AG04450 (cell line): ENCODE data around the gene BIRC7. TPM values are rescaled to one million over a fixed set of nuclear protein-coding genes. Genes with fewer than 3 reads are reported as not detected.

ENCODE experiments used
- CTCF ChIA-PET: fragments of 300-600, 350-600 bp; formaldehyde crosslinking; extraction: SDS; loops from one replicate; lab custom pipeline; 2022; ENCODE audit warnings: antibody characterized with exemption, inconsistent platforms; lab: Charles Lee
- POLR2A ChIA-PET: fragments of 350-600 bp; formaldehyde crosslinking; extraction: SDS; loops from one replicate; lab custom pipeline; 2021; ENCODE audit warnings: antibody characterized with exemption, inconsistent platforms; lab: Yijun Ruan, JAX
- DNase-seq: peaks from one replicate; pipeline ENCODE4 v3.0.0-alpha.2; 2011; ENCODE audit warnings: low read depth, low spot score
- H3K27ac ChIP-seq: one replicate; pipeline ENCODE4 v1.5.1; 2012; ENCODE audit warnings: low read depth, low read length, control low read depth
- H3K27me3 ChIP-seq: one replicate; pipeline ENCODE4 v1.6.0; 2012; ENCODE audit warnings: low read length; ENCODE audit not compliant: control insufficient read depth, insufficient read depth
- H3K4me3 ChIP-seq: 2 replicates; pipeline ENCODE4 v1.5.1; 2011; ENCODE audit warnings: mild to moderate bottlenecking, low read depth, low read length, control low read depth
- H3K9me3 ChIP-seq: 2 replicates; pipeline ENCODE4 v1.5.1; 2012; ENCODE audit warnings: low read length; ENCODE audit not compliant: control insufficient read depth, insufficient read depth
- polyA plus RNA-seq: library from polyadenylated mRNA; depleted of rRNA; stranded (reverse); fragments of >200 nt; gene quantifications from 2 replicates; pipeline ENCODE4 v1.2.3, GENCODE V29; 2011
- TF ChIP-seq, protein P1 (sequence below): IDR thresholded peaks from 2 replicates; pipeline ENCODE4 v1.5.1; 2011; ENCODE audit warnings: low read depth, low read length, control low read depth, inconsistent platforms

The BIRC7 gene
- polyA plus RNA-seq, 1 experiment, result not detected

DNA sequence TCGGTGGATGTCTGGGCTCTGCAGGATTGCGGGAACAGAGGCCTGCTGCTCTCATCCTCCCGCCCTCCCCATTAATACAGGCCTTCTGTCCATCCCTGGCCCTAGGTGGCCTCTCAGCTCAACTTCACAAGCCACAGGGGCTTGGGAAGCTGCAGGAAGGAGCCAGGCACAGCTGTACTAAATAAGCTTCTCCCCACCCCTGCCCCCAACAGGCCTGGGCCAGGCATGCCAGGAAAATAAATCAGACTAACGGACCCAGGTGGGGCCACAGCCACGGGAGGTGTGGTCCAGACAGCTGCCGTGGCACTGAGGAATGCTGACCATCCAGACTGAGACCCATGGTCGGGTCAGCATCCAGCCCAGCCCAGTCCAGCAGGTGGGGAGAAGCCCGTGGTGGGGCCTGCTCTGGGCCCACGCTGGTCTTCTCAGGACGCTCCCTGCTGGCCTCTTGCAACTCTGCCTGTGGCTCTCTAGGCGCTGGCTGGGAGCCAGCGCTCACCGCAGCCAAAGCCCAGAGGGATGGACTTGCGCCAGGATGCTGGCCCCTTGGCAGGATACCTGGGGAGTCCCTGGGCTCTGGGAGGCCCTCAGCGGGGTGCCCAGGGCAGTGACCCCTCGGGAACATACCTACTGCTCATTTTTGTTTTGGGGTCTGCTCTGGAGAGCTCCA, 11.2 kb upstream of the BIRC7 start:
- H3K9me3 ChIP-seq, result no peaks in the 10 kb centered on the region
- no peak overlapping the region for H3K27ac ChIP-seq
- CTCF ChIA-PET, result interaction anchor here (0.9 to 3.9 kb wide), 23 partner anchors 10 to 325 kb away, joined by 3 to 59 read pairs (median 8); partner anchors contain the start of genes ARFGAP1, BIRC7 and YTHDF1
- H3K4me3 ChIP-seq, result no peak overlapping the region
- no peak for DNase-seq
- POLR2A ChIA-PET, result interaction anchor here (2.1 kb wide), 1 partner anchor 48 kb away, joined by 9 read pairs; the partner anchor contains the start of gene ARFGAP1
- TF ChIP-seq, protein P1, sequence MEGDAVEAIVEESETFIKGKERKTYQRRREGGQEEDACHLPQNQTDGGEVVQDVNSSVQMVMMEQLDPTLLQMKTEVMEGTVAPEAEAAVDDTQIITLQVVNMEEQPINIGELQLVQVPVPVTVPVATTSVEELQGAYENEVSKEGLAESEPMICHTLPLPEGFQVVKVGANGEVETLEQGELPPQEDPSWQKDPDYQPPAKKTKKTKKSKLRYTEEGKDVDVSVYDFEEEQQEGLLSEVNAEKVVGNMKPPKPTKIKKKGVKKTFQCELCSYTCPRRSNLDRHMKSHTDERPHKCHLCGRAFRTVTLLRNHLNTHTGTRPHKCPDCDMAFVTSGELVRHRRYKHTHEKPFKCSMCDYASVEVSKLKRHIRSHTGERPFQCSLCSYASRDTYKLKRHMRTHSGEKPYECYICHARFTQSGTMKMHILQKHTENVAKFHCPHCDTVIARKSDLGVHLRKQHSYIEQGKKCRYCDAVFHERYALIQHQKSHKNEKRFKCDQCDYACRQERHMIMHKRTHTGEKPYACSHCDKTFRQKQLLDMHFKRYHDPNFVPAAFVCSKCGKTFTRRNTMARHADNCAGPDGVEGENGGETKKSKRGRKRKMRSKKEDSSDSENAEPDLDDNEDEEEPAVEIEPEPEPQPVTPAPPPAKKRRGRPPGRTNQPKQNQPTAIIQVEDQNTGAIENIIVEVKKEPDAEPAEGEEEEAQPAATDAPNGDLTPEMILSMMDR, result peak; percentile 48
- peaks cover 22% of the 10 kb centered on the region for H3K27me3 ChIP-seq

DNA sequence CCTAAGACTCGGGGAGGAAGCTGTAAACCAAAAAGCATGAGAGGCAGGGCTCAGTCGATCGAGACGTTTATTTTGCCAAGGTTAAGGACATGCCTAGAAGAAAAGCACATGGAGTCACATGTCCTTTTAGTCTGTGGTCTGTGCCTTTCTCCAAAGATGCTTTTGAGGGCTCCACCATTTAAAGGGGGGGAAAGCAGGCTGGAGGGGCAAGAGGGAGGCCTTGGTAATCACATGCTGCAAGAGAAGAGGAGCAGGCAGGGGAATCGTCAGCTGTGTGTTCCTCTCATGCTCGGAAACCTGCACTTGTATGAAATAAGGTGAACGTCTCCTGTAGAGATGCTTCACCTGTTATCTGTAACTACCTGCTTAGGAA, 10.6 kb upstream of the BIRC7 start:
- no peaks in the 10 kb centered on the region for H3K9me3 ChIP-seq
- POLR2A ChIA-PET, result no interaction called here
- no peak overlapping the region for H3K27ac ChIP-seq
- TF ChIP-seq, protein P1, result no peak
- no peak overlapping the region for H3K4me3 ChIP-seq
- CTCF ChIA-PET, result interaction anchor here (0.6 to 3.9 kb wide), 8 partner anchors 10 to 157 kb away, joined by 3 to 59 read pairs (median 20); partner anchors contain the start of genes BIRC7 and YTHDF1
- H3K27me3 ChIP-seq, result peaks cover 20% of the 10 kb centered on the region
- no peak for DNase-seq

DNA sequence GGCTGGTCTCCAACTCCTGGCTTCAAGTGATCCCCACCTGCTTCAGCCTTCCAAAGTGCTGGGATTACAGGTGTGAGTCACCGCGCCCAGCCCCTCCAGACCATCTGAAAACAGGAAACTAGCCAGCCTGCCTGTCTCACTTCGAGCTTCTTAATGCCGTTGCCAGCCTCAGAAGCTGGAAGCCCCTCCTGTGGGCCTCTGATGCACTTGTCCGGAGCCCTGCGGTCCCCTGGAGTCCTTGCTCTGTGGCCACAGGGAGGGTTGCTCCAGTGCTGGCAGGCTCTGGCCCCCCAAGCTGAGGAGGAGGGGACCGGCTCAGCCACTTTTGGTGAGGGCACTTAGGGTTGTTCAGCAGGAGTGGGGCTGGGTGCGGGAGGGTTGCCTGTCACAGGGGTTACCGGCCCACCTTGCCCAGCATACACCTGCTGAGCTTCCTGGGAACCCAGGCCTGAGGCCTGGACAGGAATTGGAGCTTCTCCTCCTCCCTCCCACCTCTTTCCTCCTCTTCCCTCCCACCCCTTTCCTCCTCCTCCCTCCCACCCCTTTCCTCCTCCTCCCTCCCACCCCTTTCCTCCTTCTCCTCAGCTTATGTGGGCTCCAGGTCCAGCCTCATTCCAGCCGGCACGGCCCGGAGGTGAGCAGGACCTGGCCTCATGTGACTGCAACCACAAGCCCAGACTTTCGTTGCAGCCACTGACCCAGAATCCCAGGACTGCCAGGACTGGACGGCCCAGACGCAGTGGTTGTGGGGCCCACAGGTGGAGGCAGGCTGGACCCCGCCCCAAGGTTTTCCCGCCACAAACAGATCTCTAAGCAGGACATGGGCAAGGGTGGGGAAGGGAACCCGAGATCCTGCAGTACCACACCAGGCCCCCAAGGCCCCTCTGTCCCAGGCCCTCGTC, 9.4 kb upstream of the BIRC7 start:
- peaks cover 10% of the 10 kb centered on the region for H3K27me3 ChIP-seq
- no peak overlapping the region for H3K4me3 ChIP-seq
- no peaks in the 10 kb centered on the region for H3K9me3 ChIP-seq
- DNase-seq, result no peak
- POLR2A ChIA-PET, result interaction anchor here (0.6 kb wide), 1 partner anchor 27 kb away, joined by 3 read pairs; no protein-coding TSS in a partner anchor
- H3K27ac ChIP-seq, result no peak overlapping the region
- TF ChIP-seq, protein P1, result no peak
- CTCF ChIA-PET, result interaction anchor here (1.4 to 3.9 kb wide), 3 partner anchors 13 to 156 kb away, joined by 3 to 59 read pairs (median 27); partner anchors contain the start of gene YTHDF1

DNA sequence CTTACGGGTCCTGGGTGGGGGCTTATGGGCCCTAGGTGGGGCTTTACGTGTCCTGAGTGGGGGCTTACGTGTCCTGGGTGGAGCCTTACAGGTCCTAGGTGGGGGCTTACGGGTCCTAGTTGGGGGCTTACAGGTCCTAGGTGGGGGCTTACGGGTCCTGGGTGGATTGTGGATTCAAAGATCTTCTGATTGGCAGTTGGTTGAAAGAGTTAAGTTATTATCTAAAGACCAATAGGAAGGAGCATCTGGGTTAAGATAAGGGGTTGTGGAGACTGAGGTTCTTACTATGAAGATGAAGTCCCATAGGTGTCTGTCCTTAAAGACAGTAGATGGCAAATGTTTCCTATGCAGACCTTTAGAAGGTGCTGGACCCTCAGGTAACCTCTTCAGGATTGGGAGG, 8.4 kb upstream of the BIRC7 start:
- Histone ChIP-seq H3K27ac (no peak overlapping the region), H3K9me3 (no peaks in the 10 kb centered on the region), H3K27me3 (peaks cover 5% of the 10 kb centered on the region), H3K4me3 (no peak overlapping the region)
- CTCF ChIA-PET, result no interaction called here
- POLR2A ChIA-PET, result no interaction called here
- DNase-seq, result no peak
- TF ChIP-seq, protein P1, result no peak
